ENCODE measurements around the gene GNE.

GNE gene

DNA sequence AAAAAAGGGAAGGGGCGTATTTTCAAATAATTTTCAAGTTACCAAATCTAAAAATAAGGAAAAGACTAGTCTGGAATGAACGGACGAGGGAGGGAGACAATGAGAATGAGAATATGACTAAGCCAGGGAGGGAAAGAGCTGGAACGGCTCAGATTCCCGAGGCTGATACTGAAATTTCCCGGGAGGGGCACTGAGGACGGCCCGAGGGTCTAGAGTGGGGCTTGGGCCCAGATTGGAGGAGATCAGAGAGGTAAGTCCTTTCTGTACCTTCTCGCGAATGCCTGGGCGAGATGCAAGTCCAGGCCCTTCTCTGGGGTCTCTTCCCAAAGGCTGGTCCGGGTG lies 92.5 kb downstream of the GNE start:
- DNase-seq, result no peak

DNA sequence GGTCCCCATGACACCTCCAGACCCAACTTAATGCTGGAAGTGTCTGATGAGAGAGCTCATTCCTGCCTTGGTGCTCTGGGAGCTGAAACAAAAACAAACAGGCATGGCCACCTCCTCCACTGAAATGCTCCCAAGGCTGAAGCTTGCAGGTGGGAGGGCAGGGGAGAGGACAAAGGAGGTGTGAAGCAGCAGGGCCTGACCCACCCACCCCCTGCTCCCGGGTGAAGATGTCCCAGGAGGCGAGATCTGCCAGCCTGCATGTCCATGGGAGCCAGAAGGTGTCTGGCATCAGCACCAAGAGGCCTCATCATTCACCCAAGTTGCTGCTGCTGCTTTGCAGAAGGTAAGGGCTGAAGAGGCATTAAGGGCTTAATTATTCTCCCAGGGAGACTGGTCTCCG lies 93.3 kb downstream of the GNE start:
- DNase-seq, result no peak

All from DMS 273 treated with DMSO at 0.1 percent for 48 hours (cell line).